Neuronal stem cell (in vitro differentiated cells): ENCODE results near the gene PGRMC1.

Experiments used
- DNase-seq: peaks from one replicate; pipeline ENCODE4 v3.0.0-alpha.2; 2013; ENCODE audit warnings: low spot score
- H2AFZ ChIP-seq: one replicate; pipeline ENCODE4 v1.6.1; 2013; ENCODE audit warnings: mild to moderate bottlenecking, low read length, inconsistent platforms
- H2AK5ac ChIP-seq: 2 replicates; pipeline ENCODE4 v1.6.1; 2013; ENCODE audit warnings: low read depth, mild to moderate bottlenecking, inconsistent platforms, low read length, moderate library complexity, mixed read lengths
- H2BK120ac ChIP-seq: 2 replicates; pipeline ENCODE4 v1.6.1; 2013; ENCODE audit warnings: low read depth, mild to moderate bottlenecking, inconsistent platforms, low read length, moderate library complexity, mixed read lengths
- H2BK12ac ChIP-seq: one replicate; pipeline ENCODE4 v1.6.1; 2013; ENCODE audit warnings: low read length, inconsistent platforms
- H2BK15ac ChIP-seq: 2 replicates; pipeline ENCODE4 v1.6.1; 2013; ENCODE audit warnings: mild to moderate bottlenecking, low read length, inconsistent platforms, mixed read lengths
- H2BK5ac ChIP-seq: one replicate; pipeline ENCODE4 v1.6.1; 2013; ENCODE audit warnings: inconsistent platforms, mild to moderate bottlenecking, low read length, moderate library complexity
- H3K14ac ChIP-seq: one replicate; pipeline ENCODE4 v1.6.1; 2013; ENCODE audit warnings: low read length, inconsistent platforms
- H3K18ac ChIP-seq: 2 replicates; pipeline ENCODE4 v1.6.1; 2013; ENCODE audit warnings: low read length, inconsistent platforms
- H3K23ac ChIP-seq: 2 replicates; pipeline ENCODE4 v1.6.1; 2013; ENCODE audit warnings: low read depth, mild to moderate bottlenecking, mixed read lengths, low read length, inconsistent platforms; ENCODE audit not compliant: poor library complexity
- H3K27ac ChIP-seq: replicated peaks from 3 replicates; pipeline ENCODE4 v1.5.1; 2013; ENCODE audit warnings: low read length, inconsistent platforms
- H3K27me3 ChIP-seq, 3 experiments: 2 replicates each; pipeline ENCODE4 v1.6.1; 2013; ENCODE audit warnings: low read length in 3 of 3, mild to moderate bottlenecking in 2 of 3, inconsistent platforms in 1 of 3, low read depth in 1 of 3, mixed read lengths in 1 of 3, moderate library complexity in 1 of 3; ENCODE audit not compliant: control insufficient read depth in 3 of 3, insufficient read depth in 3 of 3
- H3K36me3 ChIP-seq, 2 donors: replicated peaks in 1 of 2; 2 replicates each; pipeline ENCODE4 v1.6.1; 2013; ENCODE audit warnings: low read length in 2 of 2; ENCODE audit not compliant: control insufficient read depth in 2 of 2, insufficient read depth in 2 of 2
- H3K4ac ChIP-seq: 2 replicates; pipeline ENCODE4 v1.6.1; 2013; ENCODE audit warnings: inconsistent platforms, mild to moderate bottlenecking, low read length, moderate library complexity
- H3K4me1 ChIP-seq, 2 donors: 1 replicate in 1 of 2; 2 replicates in 1 of 2; pipeline ENCODE4 v1.6.1; 2013; ENCODE audit warnings: low read length in 2 of 2, low read depth in 1 of 2; ENCODE audit not compliant: control insufficient read depth in 2 of 2, insufficient read depth in 1 of 2
- H3K4me2 ChIP-seq: one replicate; pipeline ENCODE4 v1.6.1; 2013; ENCODE audit warnings: mild to moderate bottlenecking, low read length, inconsistent platforms; ENCODE audit not compliant: insufficient read depth, poor library complexity, severe bottlenecking
- H3K4me3 ChIP-seq, 2 donors: 2 replicates each; pipeline ENCODE4 v1.5.1; 2013; ENCODE audit warnings: low read length in 2 of 2, mild to moderate bottlenecking in 2 of 2, inconsistent platforms in 1 of 2, moderate library complexity in 1 of 2
- H3K79me1 ChIP-seq: one replicate; pipeline ENCODE4 v1.6.1; 2013; ENCODE audit warnings: low read depth, mild to moderate bottlenecking, inconsistent platforms, low read length, moderate library complexity
- H3K9ac ChIP-seq: one replicate; pipeline ENCODE4 v1.6.1; 2013; ENCODE audit warnings: mild to moderate bottlenecking, low read depth, low read length, inconsistent platforms; ENCODE audit not compliant: poor library complexity
- H3K9me3 ChIP-seq, 2 donors: replicated peaks in 1 of 2; 2 replicates each; pipeline versions ENCODE3 to v1.6.1; 2013; ENCODE audit warnings: low read length in 2 of 2, mild to moderate bottlenecking in 2 of 2, inconsistent platforms in 1 of 2, low read depth in 1 of 2, mixed read lengths in 1 of 2, moderate library complexity in 1 of 2; ENCODE audit not compliant: control insufficient read depth in 2 of 2, insufficient read depth in 1 of 2
- H4K8ac ChIP-seq: one replicate; pipeline ENCODE4 v1.6.1; 2013; ENCODE audit warnings: low read depth, mild to moderate bottlenecking, inconsistent platforms, low read length, moderate library complexity
- H4K91ac ChIP-seq: one replicate; pipeline ENCODE4 v1.6.1; 2013; ENCODE audit warnings: low read length, low read depth, mild to moderate bottlenecking, inconsistent platforms; ENCODE audit not compliant: poor library complexity
- WGBS, 2 donors: extraction: QIAGEN DNeasy Blood & Tissue Kit; methylation state at CpG; one replicate each; pipeline ENCODE4 v1.1.7; 2013; ENCODE audit warnings: missing lambda C conversion rate in 2 of 2, mixed read lengths in 1 of 2; ENCODE audit not compliant: insufficient read length in 2 of 2, insufficient replicate concordance in 1 of 2; ENCODE audit errors: extremely low coverage in 2 of 2; 5-methylcytosine and 5-hydroxymethylcytosine counted together

PGRMC1 gene

GRCh38 chrX:119249891-119250290, 13.8 kb downstream of the PGRMC1 start:
- Histone ChIP-seq H3K4ac (no peak overlapping the region), H3K9me3 (no peaks in the 10 kb centered on the region), H3K18ac (no peak overlapping the region), H3K9ac (no peak overlapping the region), H2AK5ac (no peak overlapping the region), H3K27me3 (no peaks in the 10 kb centered on the region), H2BK12ac (no peak overlapping the region), H3K4me2 (no peak overlapping the region), H3K27ac (no peak overlapping the region), H3K14ac (no peak overlapping the region), H3K36me3 (peaks cover 2 to 25% of the 10 kb centered on the region in 2 donors), H4K8ac (no peak overlapping the region), H3K4me3 (no peak overlapping the region), H3K4me1 (no peaks in the 10 kb centered on the region), H4K91ac (no peak overlapping the region), H2BK15ac (no peak overlapping the region), H2BK120ac (no peak overlapping the region), H3K23ac (no peak overlapping the region), H2BK5ac (no peak overlapping the region), H3K79me1 (no peaks in the 10 kb centered on the region), H2AFZ (no peak overlapping the region)
- no CpG with 5 or more reads among the region's 3 CpGs for WGBS, 2 donors
- no peak for DNase-seq

DNA sequence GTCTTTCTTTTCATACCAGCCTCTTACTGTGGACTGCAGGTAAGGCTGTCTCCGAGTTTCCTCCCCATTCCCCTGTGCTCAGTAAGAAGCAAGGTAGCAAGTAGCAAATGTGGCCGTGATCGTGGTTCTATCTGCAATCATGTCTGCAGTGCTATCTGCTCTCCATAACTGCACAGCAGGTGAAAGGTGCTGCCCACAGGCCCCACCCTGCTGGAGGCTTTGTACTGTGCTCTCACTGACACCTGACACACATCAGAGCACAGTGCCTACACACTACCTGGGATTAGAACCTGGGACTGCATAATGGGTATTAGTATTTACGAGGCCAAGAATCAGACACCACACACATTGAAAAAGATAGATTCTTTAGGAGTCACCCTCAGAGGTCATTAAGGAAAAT, 15.3 kb downstream of the PGRMC1 start:
- H3K4ac ChIP-seq = no peak overlapping the region
- H3K9me3 ChIP-seq = no peaks in the 10 kb centered on the region
- H3K9ac ChIP-seq = no peak overlapping the region
- no peak overlapping the region for H3K18ac ChIP-seq
- H4K91ac ChIP-seq = no peak overlapping the region
- H3K4me3 ChIP-seq = no peak overlapping the region
- no peak overlapping the region for H2AFZ ChIP-seq
- H3K14ac ChIP-seq = no peak overlapping the region
- peaks cover 0 to 10% of the 10 kb centered on the region in 2 donors for H3K36me3 ChIP-seq
- H3K4me1 ChIP-seq = no peaks in the 10 kb centered on the region
- no peak overlapping the region for H3K27ac ChIP-seq
- no peaks in the 10 kb centered on the region for H3K27me3 ChIP-seq
- H2BK120ac ChIP-seq = no peak overlapping the region
- no peak for DNase-seq
- no CpG with 5 or more reads among the region's 4 CpGs for WGBS, 2 donors
- no peaks in the 10 kb centered on the region for H3K79me1 ChIP-seq
- H3K4me2 ChIP-seq = no peak overlapping the region
- H2AK5ac ChIP-seq = no peak overlapping the region
- H2BK12ac ChIP-seq = no peak overlapping the region
- H2BK5ac ChIP-seq = no peak overlapping the region
- no peak overlapping the region for H2BK15ac ChIP-seq
- no peak overlapping the region for H4K8ac ChIP-seq
- no peak overlapping the region for H3K23ac ChIP-seq

GRCh38 chrX:119252716-119253115, 16.6 kb downstream of the PGRMC1 start:
- no peak overlapping the region for H2BK12ac ChIP-seq
- H3K4me2 ChIP-seq = no peak overlapping the region
- H2BK120ac ChIP-seq = no peak overlapping the region

GRCh38 chrX:119266364-119266995, 30.4 kb downstream of the PGRMC1 start:
- Histone ChIP-seq H2BK5ac (no peak overlapping the region), H4K91ac (no peak overlapping the region), H3K79me1 (no peaks in the 10 kb centered on the region), H3K4me3 (no peak overlapping the region), H3K27me3 (peaks cover 0 to 9% (median 0%) of the 10 kb centered on the region in 3 experiments), H3K18ac (no peak overlapping the region), H3K4me1 (no peaks in the 10 kb centered on the region), H3K27ac (no peak overlapping the region), H3K23ac (no peak overlapping the region), H2AFZ (no peak overlapping the region), H3K9me3 (no peaks in the 10 kb centered on the region), H2AK5ac (no peak overlapping the region), H2BK12ac (no peak overlapping the region), H3K14ac (no peak overlapping the region), H4K8ac (no peak overlapping the region), H2BK120ac (no peak overlapping the region), H3K36me3 (no peaks in the 10 kb centered on the region), H3K4ac (no peak overlapping the region), H3K4me2 (no peak overlapping the region), H2BK15ac (no peak overlapping the region), H3K9ac (no peak overlapping the region)
- no peak for DNase-seq
- no CpG with 5 or more reads among the region's 5 CpGs for WGBS, 2 donors

More at GRCh38 chrX:119252716-119253115, 16.6 kb downstream of the PGRMC1 start:
- no peak for DNase-seq
- Histone ChIP-seq H3K18ac (no peak overlapping the region), H3K9me3 (no peaks in the 10 kb centered on the region), H2BK15ac (no peak overlapping the region), H3K27me3 (peaks cover 0 to 4% (median 0%) of the 10 kb centered on the region in 3 experiments), H3K23ac (no peak overlapping the region), H3K4me1 (no peaks in the 10 kb centered on the region), H2AFZ (no peak overlapping the region), H3K36me3 (no peaks in the 10 kb centered on the region), H3K14ac (no peak overlapping the region), H4K91ac (no peak overlapping the region), H3K27ac (no peak overlapping the region), H2AK5ac (no peak overlapping the region), H3K9ac (no peak overlapping the region), H2BK5ac (no peak overlapping the region), H4K8ac (no peak overlapping the region), H3K4me3 (no peak overlapping the region), H3K4ac (no peak overlapping the region), H3K79me1 (no peaks in the 10 kb centered on the region)
- WGBS, 2 donors = no CpG with 5 or more reads among the region's 2 CpGs
